Esophagus squamous epithelium (tissue), 4 donors: ENCODE results near the gene TPRG1.

Experiments used
- POLR2A ChIP-seq, 4 donors: fragments of 450-650 bp; IDR thresholded peaks; one replicate each; pipeline ENCODE4 v1.6.1; 2017; ENCODE audit warnings: antibody characterized with exemption in 4 of 4, mild to moderate bottlenecking in 4 of 4, moderate library complexity in 3 of 4
- TF ChIP-seq, protein P1 (sequence below), 6 experiments: fragments of 450-650 bp in 4 of 6; fragments of 200-600 bp in 2 of 6; sonication (generic) in 2 of 6; IDR thresholded peaks; one replicate each; pipeline ENCODE4 v1.5.1; 2016 to 2019; ENCODE audit warnings: antibody characterized with exemption in 6 of 6, mild to moderate bottlenecking in 4 of 6, moderate library complexity in 4 of 6

GRCh38 chr3:189288348-189289235 is 116.8 kb downstream of the TPRG1 start:
- TF ChIP-seq, protein P1, sequence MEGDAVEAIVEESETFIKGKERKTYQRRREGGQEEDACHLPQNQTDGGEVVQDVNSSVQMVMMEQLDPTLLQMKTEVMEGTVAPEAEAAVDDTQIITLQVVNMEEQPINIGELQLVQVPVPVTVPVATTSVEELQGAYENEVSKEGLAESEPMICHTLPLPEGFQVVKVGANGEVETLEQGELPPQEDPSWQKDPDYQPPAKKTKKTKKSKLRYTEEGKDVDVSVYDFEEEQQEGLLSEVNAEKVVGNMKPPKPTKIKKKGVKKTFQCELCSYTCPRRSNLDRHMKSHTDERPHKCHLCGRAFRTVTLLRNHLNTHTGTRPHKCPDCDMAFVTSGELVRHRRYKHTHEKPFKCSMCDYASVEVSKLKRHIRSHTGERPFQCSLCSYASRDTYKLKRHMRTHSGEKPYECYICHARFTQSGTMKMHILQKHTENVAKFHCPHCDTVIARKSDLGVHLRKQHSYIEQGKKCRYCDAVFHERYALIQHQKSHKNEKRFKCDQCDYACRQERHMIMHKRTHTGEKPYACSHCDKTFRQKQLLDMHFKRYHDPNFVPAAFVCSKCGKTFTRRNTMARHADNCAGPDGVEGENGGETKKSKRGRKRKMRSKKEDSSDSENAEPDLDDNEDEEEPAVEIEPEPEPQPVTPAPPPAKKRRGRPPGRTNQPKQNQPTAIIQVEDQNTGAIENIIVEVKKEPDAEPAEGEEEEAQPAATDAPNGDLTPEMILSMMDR (IDR thresholded peaks at IDR 0.05) = no peak
- no peak for TF ChIP-seq POLR2A (IDR thresholded peaks at IDR 0.05)
